Fibroblast of lung (primary cell): ENCODE results near the gene CATSPERD. TPM values are rescaled to one million over a fixed set of nuclear protein-coding genes. Genes with fewer than 3 reads are reported as not detected.

ENCODE experiments used
- DNase-seq, 2 donors: peaks; one replicate each; pipeline versions ENCODE4 v3.0.0 to v3.0.0-alpha.2; 2010; ENCODE audit warnings: low read depth in 2 of 2
- H2AFZ ChIP-seq: 2 replicates; pipeline ENCODE4 v1.5.1; 2012; ENCODE audit warnings: low read length, control low read depth, inconsistent platforms
- H3K27ac ChIP-seq: 2 replicates; pipeline ENCODE4 v1.5.1; 2011; ENCODE audit warnings: low read length, control low read depth; ENCODE audit not compliant: insufficient read depth
- H3K27me3 ChIP-seq: 2 replicates; pipeline ENCODE4 v1.5.1; 2011; ENCODE audit warnings: mild to moderate bottlenecking, low read length; ENCODE audit not compliant: control insufficient read depth, insufficient read depth
- H3K36me3 ChIP-seq: 2 replicates; pipeline ENCODE4 v1.5.1; 2011; ENCODE audit warnings: low read length; ENCODE audit not compliant: control insufficient read depth, insufficient read depth
- H3K4me1 ChIP-seq: 2 replicates; pipeline ENCODE4 v1.5.1; 2011; ENCODE audit warnings: low read length; ENCODE audit not compliant: control insufficient read depth, insufficient read depth; ENCODE audit errors: extremely low read depth
- H3K4me2 ChIP-seq: 2 replicates; pipeline ENCODE4 v1.5.1; 2011; ENCODE audit warnings: low read length, control low read depth; ENCODE audit not compliant: insufficient read depth; ENCODE audit errors: extremely low read depth
- H3K4me3 ChIP-seq, 4 experiments: fragments of 200-600 bp in 1 of 4; sonication (generic) in 1 of 4; replicated peaks in 1 of 4; 2 replicates each; pipeline ENCODE4 v1.5.1; 2011 to 2016; ENCODE audit warnings: low read length in 4 of 4, low read depth in 3 of 4, mild to moderate bottlenecking in 3 of 4, control low read depth in 2 of 4, inconsistent platforms in 1 of 4, mixed read lengths in 1 of 4; ENCODE audit not compliant: insufficient read depth in 1 of 4; ENCODE audit errors: control extremely low read depth in 1 of 4
- H3K79me2 ChIP-seq: 2 replicates; pipeline ENCODE4 v1.5.1; 2012; ENCODE audit warnings: mild to moderate bottlenecking, low read length, inconsistent platforms; ENCODE audit not compliant: control insufficient read depth, insufficient read depth
- H3K9ac ChIP-seq: 2 replicates; pipeline ENCODE4 v1.5.1; 2011; ENCODE audit warnings: mild to moderate bottlenecking, low read length, control low read depth; ENCODE audit not compliant: insufficient read depth
- H3K9me3 ChIP-seq: 2 replicates; pipeline ENCODE4 v1.5.1; 2012; ENCODE audit warnings: low read depth, low read length; ENCODE audit not compliant: control insufficient read depth, insufficient read depth
- H4K20me1 ChIP-seq: 2 replicates; pipeline ENCODE4 v1.5.1; 2011; ENCODE audit warnings: low read length; ENCODE audit not compliant: control insufficient read depth, insufficient read depth; ENCODE audit errors: extremely low read depth
- EZH2 ChIP-seq: IDR thresholded peaks from 2 replicates; pipeline ENCODE4 v1.5.1; 2012; ENCODE audit warnings: low read length, control low read depth, mild to moderate bottlenecking; ENCODE audit errors: missing control alignments
- polyA plus RNA-seq, 2 donors: library from polyadenylated mRNA; depleted of rRNA in 1 of 2; stranded (reverse) in 1 of 2; unstranded in 1 of 2; fragments of >200 nt; gene quantifications; 2 replicates each; pipeline ENCODE4 v1.2.1, GENCODE V29; 2011 to 2012; ENCODE audit warnings: missing spikeins in 1 of 2
- total RNA-seq: library from RNA; depleted of rRNA; stranded (reverse); fragments of >200 nt; gene quantifications from 2 replicates; pipeline ENCODE4 v1.2.1, GENCODE V29; 2014
- TF ChIP-seq, protein P1 (sequence below), 2 donors: IDR thresholded peaks in 1 of 2; conservative IDR thresholded peaks in 1 of 2; 1 replicate in 1 of 2; 2 replicates in 1 of 2; pipeline ENCODE4 v1.5.1; 2011 to 2012; ENCODE audit warnings: low read length in 2 of 2, control low read depth in 1 of 2, inconsistent platforms in 1 of 2, low read depth in 1 of 2, mild to moderate bottlenecking in 1 of 2

CATSPERD gene
- total and polyA plus RNA-seq, 2 donors (not counting 1 experiment from before 2014, with no cell fraction given), result not detected

DNA sequence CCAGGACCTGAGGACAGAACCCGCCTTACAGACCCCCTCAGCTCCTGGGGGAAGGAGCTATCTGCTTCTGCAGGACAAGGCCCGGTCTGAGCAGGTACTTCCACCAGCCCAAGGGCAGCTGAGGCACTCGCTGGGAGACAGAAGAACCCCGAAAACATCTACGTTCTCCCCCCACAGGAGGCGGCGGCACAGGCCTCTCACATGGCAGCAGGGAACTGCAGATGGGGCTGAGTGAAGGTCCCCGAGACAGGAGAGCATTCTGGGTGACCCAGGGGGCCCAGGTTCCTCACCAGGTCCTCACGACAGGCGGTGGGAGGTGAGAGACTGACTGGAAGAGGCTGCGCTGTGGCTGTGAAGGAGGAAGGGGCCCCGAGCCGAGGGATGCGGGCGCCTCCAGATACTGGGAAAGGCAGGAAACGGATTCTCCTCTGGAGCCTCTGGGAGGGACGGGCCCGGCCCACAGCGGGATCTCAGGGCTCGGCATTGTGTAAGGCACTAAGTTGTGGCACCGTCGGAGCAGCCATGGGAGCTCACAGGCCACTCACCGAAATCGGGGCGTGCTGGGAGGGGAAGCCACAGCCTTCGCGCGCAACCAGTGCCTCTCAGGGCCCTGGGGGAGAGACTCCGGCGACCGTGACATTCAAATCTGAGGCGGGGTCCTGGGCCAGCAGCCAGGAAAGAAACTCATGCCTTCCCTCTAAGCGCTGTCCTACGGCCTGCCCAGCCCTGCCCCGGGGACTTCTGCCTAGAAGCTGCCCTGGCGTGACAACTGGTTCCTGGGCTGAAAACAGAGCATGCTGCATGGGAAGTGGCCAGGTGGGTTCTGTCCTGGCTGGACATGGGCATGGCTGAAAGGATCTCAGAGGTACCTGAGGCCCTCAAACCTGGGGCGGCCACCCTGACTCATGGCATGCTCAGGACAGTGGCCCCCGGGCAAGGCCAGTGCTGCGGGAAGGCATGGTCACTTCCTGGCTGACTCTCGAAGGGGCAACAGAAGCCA is 16.3 kb upstream of the CATSPERD start:
- TF ChIP-seq, protein P1, sequence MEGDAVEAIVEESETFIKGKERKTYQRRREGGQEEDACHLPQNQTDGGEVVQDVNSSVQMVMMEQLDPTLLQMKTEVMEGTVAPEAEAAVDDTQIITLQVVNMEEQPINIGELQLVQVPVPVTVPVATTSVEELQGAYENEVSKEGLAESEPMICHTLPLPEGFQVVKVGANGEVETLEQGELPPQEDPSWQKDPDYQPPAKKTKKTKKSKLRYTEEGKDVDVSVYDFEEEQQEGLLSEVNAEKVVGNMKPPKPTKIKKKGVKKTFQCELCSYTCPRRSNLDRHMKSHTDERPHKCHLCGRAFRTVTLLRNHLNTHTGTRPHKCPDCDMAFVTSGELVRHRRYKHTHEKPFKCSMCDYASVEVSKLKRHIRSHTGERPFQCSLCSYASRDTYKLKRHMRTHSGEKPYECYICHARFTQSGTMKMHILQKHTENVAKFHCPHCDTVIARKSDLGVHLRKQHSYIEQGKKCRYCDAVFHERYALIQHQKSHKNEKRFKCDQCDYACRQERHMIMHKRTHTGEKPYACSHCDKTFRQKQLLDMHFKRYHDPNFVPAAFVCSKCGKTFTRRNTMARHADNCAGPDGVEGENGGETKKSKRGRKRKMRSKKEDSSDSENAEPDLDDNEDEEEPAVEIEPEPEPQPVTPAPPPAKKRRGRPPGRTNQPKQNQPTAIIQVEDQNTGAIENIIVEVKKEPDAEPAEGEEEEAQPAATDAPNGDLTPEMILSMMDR (conservative IDR thresholded peaks at IDR 0.05 in 1 of 2, IDR thresholded peaks at IDR 0.05 in 1 of 2; ENCODE audit: low read depth in 1 of 2, low read length in 2 of 2), result no peak
- TF ChIP-seq EZH2, result no peak
- H3K9me3 ChIP-seq, result no peaks in the 10 kb centered on the region
- peaks cover 41% of the 10 kb centered on the region for H3K36me3 ChIP-seq
- DNase-seq, result no peak
- H2AFZ ChIP-seq, result no peak overlapping the region
- no peaks in the 10 kb centered on the region for H3K79me2 ChIP-seq
- H3K27ac ChIP-seq, result no peak overlapping the region
- H3K9ac ChIP-seq, result no peak overlapping the region
- no peak overlapping the region for H3K4me2 ChIP-seq
- H3K27me3 ChIP-seq, result no peaks in the 10 kb centered on the region
- no peak overlapping the region for H3K4me3 ChIP-seq
- peaks cover 2% of the 10 kb centered on the region for H3K4me1 ChIP-seq
- H4K20me1 ChIP-seq, result no peaks in the 10 kb centered on the region

DNA sequence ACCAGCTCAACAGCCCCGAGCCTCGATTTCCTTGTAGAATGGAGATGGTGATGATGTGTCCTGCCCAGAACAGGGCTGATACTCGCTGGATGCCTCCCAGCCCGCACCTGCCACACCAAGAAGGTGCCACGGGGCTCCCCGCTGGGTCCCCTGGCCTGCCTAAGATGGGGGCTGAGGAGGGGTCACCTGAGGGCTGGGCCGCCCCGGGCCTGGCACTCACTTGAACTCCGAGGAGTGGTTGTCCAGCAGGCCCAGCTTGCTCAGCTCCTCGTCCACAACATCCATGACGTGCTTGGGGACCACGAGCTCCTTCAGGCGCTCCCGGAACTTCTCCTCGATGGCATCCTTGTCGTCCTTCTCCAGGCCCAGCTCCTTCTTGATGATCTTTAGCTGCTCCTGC is 14.9 kb upstream of the CATSPERD start:
- no peaks in the 10 kb centered on the region for H3K79me2 ChIP-seq

More for the DNA sequence above, 14.9 kb upstream of the CATSPERD start:
- Histone ChIP-seq H4K20me1 (no peaks in the 10 kb centered on the region), H3K9me3 (no peaks in the 10 kb centered on the region), H3K36me3 (peaks cover 38% of the 10 kb centered on the region), H3K27ac (no peak overlapping the region), H3K9ac (no peak overlapping the region), H3K27me3 (no peaks in the 10 kb centered on the region), H3K4me3 (no peak overlapping the region), H3K4me2 (no peak overlapping the region), H2AFZ (no peak overlapping the region), H3K4me1 (peaks cover 2% of the 10 kb centered on the region)
- DNase-seq, result no peak
- no peak for TF ChIP-seq EZH2
- TF ChIP-seq, protein P1 (conservative IDR thresholded peaks at IDR 0.05 in 1 of 2, IDR thresholded peaks at IDR 0.05 in 1 of 2; ENCODE audit: low read depth in 1 of 2, low read length in 2 of 2), result no peak
